K562 (cell line): ENCODE data around the gene SIRT2. TPM values are rescaled to one million over a fixed set of nuclear protein-coding genes. Genes with fewer than 3 reads are reported as not detected.
"Not testable (repeated sequence)": the region's sequence is repeated elsewhere in the genome, so short reads cannot be mapped to it uniquely, and the experiment has no call there.

ENCODE experiments used
- ATAC-seq: fragments of 200-7000 bp; cut with Tn5 transposase; 3 replicates; pipeline ENCODE4 v1.9.1; 2020; ENCODE audit warnings: moderate library complexity
- BruUV-seq: library from RNA; stranded (reverse); fragments of 400-500 nt; replicated peaks from 2 replicates; lab custom pipeline; 2021; lab: Mats Ljungman, UMichigan
- CTCF ChIA-PET: fragments of 300-600 bp; formaldehyde crosslinking; extraction: SDS; loops from one replicate; lab custom pipeline; 2021; ENCODE audit warnings: low intra/inter-chr PET ratio; lab: Yijun Ruan, JAX
- POLR2A ChIA-PET: fragments of 300-600, 350-650 bp; sonication (Branson Sonifier 250); formaldehyde crosslinking; extraction: SDS; loops from one replicate; lab custom pipeline; 2021; ENCODE audit warnings: antibody characterized with exemption, inconsistent platforms; lab: Yijun Ruan, JAX
- DNase-seq, 4 experiments: peaks; one replicate each; pipeline versions ENCODE4 v3.0.0 to v3.0.0-alpha.2; 2011 to 2018; ENCODE audit warnings: low spot score in 3 of 4, mixed read lengths in 3 of 4; ENCODE audit errors: extremely low read depth in 1 of 4
- FAIRE-seq: peaks from 2 replicates; lab custom pipeline; 2011; peaks lifted over from hg19 to GRCh38; lab: Jason Lieb, UNC
- H2AFZ ChIP-seq: 2 replicates; pipeline ENCODE4 v1.6.0; 2011; ENCODE audit warnings: low read depth, low read length, control low read depth, inconsistent platforms
- H3K27ac ChIP-seq: fragments of 200-600 bp; 3 replicates; pipeline ENCODE4 v1.8.0; 2011; ENCODE audit warnings: low read depth, mild to moderate bottlenecking, control low read depth, inconsistent platforms, low read length, moderate library complexity, mixed read lengths; ENCODE audit errors: extremely low read depth
- H3K27me3 ChIP-seq, 2 experiments: fragments of 300-600 bp in 1 of 2; 2 replicates in 1 of 2; 3 replicates in 1 of 2; pipeline versions ENCODE4 v1.6.0 to v1.8.0; 2011; ENCODE audit warnings: inconsistent platforms in 2 of 2, low read length in 2 of 2, mild to moderate bottlenecking in 1 of 2, mixed read lengths in 1 of 2, moderate library complexity in 1 of 2; ENCODE audit not compliant: control insufficient read depth in 2 of 2, insufficient read depth in 2 of 2
- H3K36me3 ChIP-seq: fragments of 300-600 bp; 3 replicates; pipeline ENCODE4 v1.8.0; 2011; ENCODE audit warnings: mild to moderate bottlenecking, low read length, inconsistent platforms; ENCODE audit not compliant: control insufficient read depth, insufficient read depth
- H3K4me1 ChIP-seq, 2 experiments: fragments of 200-600 bp in 1 of 2; replicated peaks in 1 of 2; 2 replicates in 1 of 2; 3 replicates in 1 of 2; pipeline versions ENCODE4 v1.5.1 to v1.8.0; 2011; ENCODE audit warnings: inconsistent platforms in 2 of 2, low read length in 2 of 2, mild to moderate bottlenecking in 1 of 2, mixed read lengths in 1 of 2, moderate library complexity in 1 of 2; ENCODE audit not compliant: control insufficient read depth in 2 of 2, insufficient read depth in 2 of 2
- H3K4me2 ChIP-seq: 2 replicates; pipeline ENCODE4 v1.6.1; 2011; ENCODE audit warnings: low read length, control low read depth, inconsistent platforms, mixed read lengths; ENCODE audit not compliant: insufficient read depth
- H3K4me3 ChIP-seq: fragments of 200-600 bp; sonication (generic), shearing (Covaris generic); 2 replicates; pipeline ENCODE4 v1.5.1; 2016; ENCODE audit warnings: control low read depth, inconsistent platforms
- H3K79me2 ChIP-seq: fragments of 200-600 bp; 3 replicates; pipeline ENCODE4 v1.8.0; 2011; ENCODE audit warnings: low read length, inconsistent platforms; ENCODE audit not compliant: control insufficient read depth, insufficient read depth
- H3K9ac ChIP-seq, 2 experiments: 2 replicates each; pipeline versions ENCODE4 v1.6.0 to v1.6.1; 2011; ENCODE audit warnings: low read depth in 2 of 2, low read length in 2 of 2, control low read depth in 1 of 2, inconsistent platforms in 1 of 2, mild to moderate bottlenecking in 1 of 2, mixed read lengths in 1 of 2; ENCODE audit not compliant: insufficient read depth in 1 of 2
- H3K9me1 ChIP-seq: one replicate; pipeline ENCODE4 v1.6.0; 2011; ENCODE audit warnings: inconsistent platforms, mild to moderate bottlenecking, low read length, moderate library complexity; ENCODE audit not compliant: control insufficient read depth, insufficient read depth
- H3K9me3 ChIP-seq: replicated peaks from 2 replicates; pipeline ENCODE4 v1.5.1; 2011; ENCODE audit warnings: low read depth, low read length, inconsistent platforms; ENCODE audit not compliant: control insufficient read depth, insufficient read depth
- H4K20me1 ChIP-seq: replicated peaks from 2 replicates; pipeline ENCODE4 v1.6.1; 2011; ENCODE audit warnings: low read length, inconsistent platforms, mixed read lengths; ENCODE audit not compliant: control insufficient read depth, insufficient read depth
- BDP1 ChIP-seq: IDR thresholded peaks from 3 replicates; pipeline ENCODE4 v1.6.1; 2011; ENCODE audit not compliant: insufficient read length, insufficient read depth
- C11orf30 ChIP-seq: fragments of 450-650 bp; IDR thresholded peaks from 2 replicates; pipeline ENCODE4 v1.6.1; 2016; ENCODE audit warnings: low read depth, mild to moderate bottlenecking
- HDAC2 ChIP-seq: fragments of 450-650 bp; IDR thresholded peaks from 2 replicates; pipeline ENCODE4 v1.6.1; 2016; ENCODE audit warnings: mild to moderate bottlenecking
- WGBS: fragments of 100-300 bp; shearing (Covaris generic); methylation state at CpG from one replicate; pipeline ENCODE4 v1.1.6; 2016; ENCODE audit warnings: low coverage, mixed read lengths; ENCODE audit not compliant: insufficient coverage; ENCODE audit errors: missing lambda C conversion rate; 5-methylcytosine and 5-hydroxymethylcytosine counted together
- in situ Hi-C: fragments of 300-500 bp; cut with MboI; formaldehyde crosslinking; loops from 4 replicates; pipeline ENCODE4 v1.15.0; 2018; ENCODE audit warnings: inconsistent platforms, mixed read lengths
- intact Hi-C: fragments of 100-400 bp; cut with micrococcal nuclease; formaldehyde crosslinking; loops from 2 replicates; pipeline ENCODE4 v1.14.2; 2022
- polyA plus RNA-seq, 8 experiments: library from polyadenylated mRNA; depleted of rRNA in 4 of 8; stranded (reverse) in 5 of 8; unstranded in 3 of 8; fragments of >200 nt; fragmentation: Nextera tagmentation in 2 of 8; fragmentation: Illumina TruSeq in 1 of 8; extraction: Ambion mirVana in 2 of 8; extraction: Trizol in 1 of 8; gene quantifications; 2 replicates each; pipeline versions ENCODE4 v1.2.1 to v1.2.3, GENCODE V29; 2011 to 2014; ENCODE audit warnings: inconsistent platforms in 1 of 8, missing spikeins in 1 of 8
- total RNA-seq, 7 experiments: library from RNA; depleted of rRNA in 6 of 7; stranded (reverse); fragments of >200 nt in 6 of 7; fragmentation: Illumina TruSeq in 2 of 7; extraction: Trizol in 2 of 7; gene quantifications; 2 replicates each; pipeline versions ENCODE4 v1.2.1 to v1.2.3, GENCODE V29; 2011 to 2021; ENCODE audit warnings: low replicate concordance in 1 of 7
- TF ChIP-seq, protein P1 (sequence below): sonication (generic); formaldehyde crosslinking; IDR thresholded peaks from 2 replicates; pipeline ENCODE4 v1.8.0; 2022; ENCODE audit warnings: missing genetic modification reagents, mild to moderate bottlenecking, moderate library complexity, borderline replicate concordance

SIRT2 gene
- total and polyA plus RNA-seq, 9 of the 15 experiments (the other 6 are each of a cell fraction or from before 2014, with no cell fraction given), result 2.3 to 35.2 (median 22.9) TPM

DNA sequence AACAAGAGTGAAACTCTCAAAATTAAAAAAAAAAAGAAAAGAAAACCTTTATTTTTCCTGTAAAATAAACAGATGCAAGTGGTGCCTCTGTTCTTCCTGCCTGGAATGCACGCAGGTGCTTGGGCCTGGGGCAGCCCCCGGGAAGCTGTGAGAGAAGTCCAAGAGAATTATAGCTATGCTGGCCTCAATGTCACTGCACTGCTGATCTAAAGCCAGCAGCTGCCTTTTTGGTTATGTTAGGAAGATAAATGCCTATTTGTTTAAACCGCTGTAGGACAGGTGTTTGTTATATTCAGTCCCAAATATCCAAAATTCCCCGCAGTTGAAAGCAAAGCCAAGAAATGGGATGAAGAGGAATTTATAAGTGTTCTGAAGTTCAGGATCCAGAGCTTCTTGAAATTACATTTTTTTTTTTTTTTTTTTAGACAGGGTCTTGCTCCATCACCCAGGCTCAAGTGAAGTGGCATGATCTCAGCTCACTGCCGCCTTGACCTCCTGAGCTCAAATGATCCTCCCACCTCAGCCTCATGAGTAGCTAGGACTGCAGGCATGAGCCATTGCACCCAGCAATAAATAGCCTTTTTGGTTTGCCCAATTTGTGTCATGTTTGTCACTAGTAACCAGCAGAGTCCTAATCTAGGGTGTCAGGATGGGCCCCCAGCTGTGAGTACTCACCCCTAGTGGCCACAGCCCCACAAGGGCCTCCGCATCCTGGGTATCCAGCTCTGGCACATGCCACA, 23.6 kb downstream of the SIRT2 start:
- no peaks in the 10 kb centered on the region for H3K9me1 ChIP-seq
- no peak overlapping the region for H3K27ac ChIP-seq
- no peak for TF ChIP-seq HDAC2
- TF ChIP-seq, protein P1, sequence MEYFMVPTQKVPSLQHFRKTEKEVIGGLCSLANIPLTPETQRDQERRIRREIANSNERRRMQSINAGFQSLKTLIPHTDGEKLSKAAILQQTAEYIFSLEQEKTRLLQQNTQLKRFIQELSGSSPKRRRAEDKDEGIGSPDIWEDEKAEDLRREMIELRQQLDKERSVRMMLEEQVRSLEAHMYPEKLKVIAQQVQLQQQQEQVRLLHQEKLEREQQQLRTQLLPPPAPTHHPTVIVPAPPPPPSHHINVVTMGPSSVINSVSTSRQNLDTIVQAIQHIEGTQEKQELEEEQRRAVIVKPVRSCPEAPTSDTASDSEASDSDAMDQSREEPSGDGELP, result peak; percentile 44; the same call in 1 of the 2 replicates
- no peak for TF ChIP-seq C11orf30
- no peak for TF ChIP-seq BDP1
- DNase-seq (no peak), ATAC-seq (peak; percentile 16; the same call in 1 of the 3 replicates), FAIRE-seq (no peak)
- ChIA-PET POLR2A (interaction anchor here (0.6 to 3.9 kb wide), 4 partner anchors 10 to 133 kb away, joined by 3 to 17 read pairs (median 3); no protein-coding TSS in a partner anchor), CTCF (no interaction called here)
- H3K79me2 ChIP-seq, result no peaks in the 10 kb centered on the region
- H2AFZ ChIP-seq, result no peak overlapping the region
- no peak overlapping the region for H3K4me3 ChIP-seq
- H3K36me3 ChIP-seq, result no peaks in the 10 kb centered on the region; the same call in 2 of the 3 replicates
- no peaks in the 10 kb centered on the region for H4K20me1 ChIP-seq
- peak overlapping the region in 1 of 2 experiments; percentile 68; a peak in 2 of 4 replicates for H3K9ac ChIP-seq
- no peak overlapping the region for H3K4me2 ChIP-seq
- no TSS peak for BruUV-seq
- H3K4me1 ChIP-seq, result peaks cover 9 to 36% of the 10 kb centered on the region in 2 experiments; a peak in 4 of 5 replicates
- WGBS, result 69% methylated on average over 6 of the region's 6 CpGs
- no peaks in the 10 kb centered on the region for H3K27me3 ChIP-seq
- intact Hi-C loops (no loop called here), in situ Hi-C loops (no loop called here)
- H3K9me3 ChIP-seq, result no peaks in the 10 kb centered on the region

DNA sequence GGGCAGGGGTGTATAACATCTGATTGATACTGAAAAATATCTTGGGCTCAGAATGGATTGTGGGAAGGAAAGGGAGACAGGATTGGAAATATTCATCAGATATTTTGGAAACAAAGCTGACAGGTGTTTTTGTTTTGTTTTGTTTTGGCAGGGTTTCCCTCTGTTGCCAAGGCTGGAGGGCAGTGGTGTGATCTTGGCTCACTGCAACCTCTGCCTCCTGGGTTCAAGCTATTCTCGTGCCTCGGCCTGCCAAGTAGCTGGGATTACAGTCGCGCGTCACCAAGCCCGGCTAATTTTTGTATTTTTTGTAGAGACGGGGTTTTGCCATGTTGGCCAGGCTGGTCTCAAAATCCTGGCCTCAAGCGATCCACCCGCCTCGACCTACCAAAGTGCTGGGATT, 26.0 kb downstream of the SIRT2 start:
- FAIRE-seq, in situ Hi-C loops, DNase-seq, H3K9me3 ChIP-seq, H3K36me3 ChIP-seq, H3K9me1 ChIP-seq, H3K27ac ChIP-seq, H3K4me3 ChIP-seq, intact Hi-C loops, BruUV-seq, H4K20me1 ChIP-seq, H3K79me2 ChIP-seq, H3K4me2 ChIP-seq, H3K27me3 ChIP-seq, CTCF ChIA-PET, ATAC-seq, H2AFZ ChIP-seq, H3K9ac ChIP-seq: not testable (repeated sequence)
- POLR2A ChIA-PET, result interaction anchor here (0.9 kb wide), 1 partner anchor 42 kb away, joined by 3 read pairs; the partner anchor contains the start of gene ECH1
- H3K4me1 ChIP-seq, result peaks cover 5 to 37% of the 10 kb centered on the region in 2 experiments; a peak in 4 of 5 replicates
- WGBS, result 89% methylated on average over 10 of the region's 10 CpGs
